Kidney epithelial cell (primary cell): ENCODE measurements around the gene NPFFR1. TPM values are rescaled to one million over a fixed set of nuclear protein-coding genes. Genes with fewer than 3 reads are reported as not detected.

Experiments
- DNase-seq: peaks from one replicate; pipeline ENCODE4 v3.0.0-alpha.2; 2010; ENCODE audit warnings: low read depth
- H3K27me3 ChIP-seq: 2 replicates; pipeline ENCODE4 v1.6.0; 2011; ENCODE audit warnings: low read length; ENCODE audit not compliant: control insufficient read depth, insufficient read depth
- H3K36me3 ChIP-seq: 2 replicates; pipeline ENCODE4 v1.5.1; 2011; ENCODE audit warnings: low read length; ENCODE audit not compliant: control insufficient read depth, insufficient read depth
- H3K4me3 ChIP-seq: 2 replicates; pipeline ENCODE4 v1.5.1; 2011; ENCODE audit warnings: low read depth, mild to moderate bottlenecking, control low read depth, low read length
- CTCF ChIP-seq: IDR thresholded peaks from 2 replicates; pipeline ENCODE4 v1.5.1; 2011; ENCODE audit warnings: mild to moderate bottlenecking, moderate library complexity, low read length, control low read depth, inconsistent platforms; ENCODE audit not compliant: insufficient read depth, poor library complexity, severe bottlenecking
- total RNA-seq: library from RNA; depleted of rRNA; stranded (reverse); fragments of >200 nt; gene quantifications from 2 replicates; pipeline ENCODE4 v1.2.3, GENCODE V29; 2015

NPFFR1 gene
- total RNA-seq, 1 donor from 2014 or later: 0.04 TPM

GRCh38 chr10:70323138-70323696 is 39.4 kb upstream of the NPFFR1 start:
- no peak for TF ChIP-seq CTCF
- H3K36me3 ChIP-seq: no peaks in the 10 kb centered on the region
- DNase-seq: no peak
- H3K4me3 ChIP-seq: no peak overlapping the region
- H3K27me3 ChIP-seq: no peaks in the 10 kb centered on the region

- no peaks in the 10 kb centered on the region for H3K27me3 ChIP-seq
- H3K4me3 ChIP-seq: no peak overlapping the region
- H3K36me3 ChIP-seq: no peaks in the 10 kb centered on the region
- no peak for DNase-seq
- no peak for TF ChIP-seq CTCF
Measured at GRCh38 chr10:70321897-70322890, 38.4 kb upstream of the NPFFR1 start.

- H3K36me3 ChIP-seq: no peaks in the 10 kb centered on the region
- DNase-seq: no peak
- H3K27me3 ChIP-seq: no peaks in the 10 kb centered on the region
- no peak for TF ChIP-seq CTCF
- H3K4me3 ChIP-seq: no peak overlapping the region
Measured at GRCh38 chr10:70321233-70321632, 37.4 kb upstream of the NPFFR1 start.

GRCh38 chr10:70320751-70321150 is 36.9 kb upstream of the NPFFR1 start:
- no peak for DNase-seq
- TF ChIP-seq CTCF: no peak
- Histone ChIP-seq H3K36me3 (no peaks in the 10 kb centered on the region), H3K4me3 (no peak overlapping the region), H3K27me3 (no peaks in the 10 kb centered on the region)

- TF ChIP-seq CTCF: no peak
- no peak for DNase-seq
- no peaks in the 10 kb centered on the region for H3K27me3 ChIP-seq
- H3K4me3 ChIP-seq: no peak overlapping the region
- H3K36me3 ChIP-seq: no peaks in the 10 kb centered on the region
Measured at GRCh38 chr10:70319824-70320223, 36.0 kb upstream of the NPFFR1 start.
